Mesothelial cell of epicardium (in vitro differentiated cells): ENCODE measurements around the gene PPP2R5D. TPM values are rescaled to one million over a fixed set of nuclear protein-coding genes. Genes with fewer than 3 reads are reported as not detected.
"Not testable (repeated sequence)": the region's sequence is repeated elsewhere in the genome, so short reads cannot be mapped to it uniquely, and the experiment has no call there.

Source experiments
- DNase-seq, 2 experiments: peaks; one replicate each; pipeline ENCODE4 v3.0.0; 2021; ENCODE audit warnings: low spot score in 2 of 2; ENCODE audit not compliant: unreplicated experiment in 2 of 2
- H3K27ac Mint-ChIP-seq: 2 replicates; pipeline ENCODE4 v1.8.0; 2021; ENCODE audit warnings: mixed read lengths
- H3K27me3 Mint-ChIP-seq: 2 replicates; pipeline ENCODE4 v1.8.0; 2021; ENCODE audit warnings: low read depth, mixed read lengths
- H3K36me3 Mint-ChIP-seq: 2 replicates; pipeline ENCODE4 v1.8.0; 2021; ENCODE audit warnings: mixed read lengths
- H3K4me1 Mint-ChIP-seq: 2 replicates; pipeline ENCODE4 v1.8.0; 2021; ENCODE audit warnings: mixed read lengths
- H3K4me3 Mint-ChIP-seq: 2 replicates; pipeline ENCODE4 v1.8.0; 2021; ENCODE audit warnings: mild to moderate bottlenecking, moderate library complexity, mixed read lengths
- H3K9me3 Mint-ChIP-seq: 2 replicates; pipeline ENCODE4 v1.8.0; 2021; ENCODE audit warnings: mixed read lengths
- CTCF ChIP-seq: fragments of 200-600 bp; sonication (generic); IDR thresholded peaks from one replicate; pipeline ENCODE4 v1.5.0; 2021; ENCODE audit warnings: antibody characterized with exemption; ENCODE audit not compliant: unreplicated experiment
- total RNA-seq: library from RNA; stranded (reverse); gene quantifications from 3 replicates; pipeline ENCODE4 v1.2.1, GENCODE V29; 2021

PPP2R5D gene
- total RNA-seq, 1 donor from 2014 or later = 46.2 TPM

GRCh38 chr6:43040542-43041257 lies 56.3 kb downstream of the PPP2R5D start:
- DNase-seq = no peak
- H3K27ac Mint-ChIP-seq = no peak overlapping the region
- H3K27me3 Mint-ChIP-seq = no peaks in the 10 kb centered on the region
- H3K4me1 Mint-ChIP-seq = no peaks in the 10 kb centered on the region
- TF ChIP-seq CTCF = no peak
- peaks cover 52% of the 10 kb centered on the region for H3K36me3 Mint-ChIP-seq
- no peak overlapping the region for H3K4me3 Mint-ChIP-seq
- no peaks in the 10 kb centered on the region for H3K9me3 Mint-ChIP-seq

DNA sequence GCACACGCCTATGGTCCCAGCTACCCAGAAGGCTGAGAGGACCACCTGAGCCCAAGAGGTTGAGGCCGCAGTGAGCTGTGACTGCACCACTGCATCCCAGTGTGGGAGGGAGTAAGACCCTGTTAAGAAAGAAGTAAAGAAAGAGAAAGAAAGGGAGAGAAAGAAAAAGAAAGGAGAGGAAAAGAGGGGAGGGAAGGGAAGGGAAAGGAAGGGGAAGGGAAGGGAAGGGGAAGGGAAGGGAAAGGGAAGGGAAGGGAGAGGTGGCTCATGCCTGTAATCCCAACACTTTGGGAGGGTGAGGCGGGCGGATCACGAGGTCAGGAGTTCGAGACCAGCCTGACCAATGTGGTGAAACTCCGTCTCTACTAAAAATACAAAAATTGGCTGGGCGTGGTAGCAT lies 57.1 kb downstream of the PPP2R5D start:
- H3K36me3 Mint-ChIP-seq = peaks cover 56% of the 10 kb centered on the region
- not testable (repeated sequence) for H3K4me3 Mint-ChIP-seq, H3K27me3 Mint-ChIP-seq, H3K27ac Mint-ChIP-seq, H3K4me1 Mint-ChIP-seq, H3K9me3 Mint-ChIP-seq, DNase-seq

GRCh38 chr6:43043310-43043709 lies 58.9 kb downstream of the PPP2R5D start:
- Mint-ChIP-seq H3K27me3 (no peaks in the 10 kb centered on the region), H3K4me3 (no peak overlapping the region), H3K4me1 (no peaks in the 10 kb centered on the region), H3K27ac (no peak overlapping the region), H3K36me3 (peaks cover 50% of the 10 kb centered on the region), H3K9me3 (no peaks in the 10 kb centered on the region)
- no peak for DNase-seq
- TF ChIP-seq CTCF = no peak

- no peak for DNase-seq
- no peak for TF ChIP-seq CTCF
- H3K4me3 Mint-ChIP-seq = no peak overlapping the region
- H3K9me3 Mint-ChIP-seq = no peaks in the 10 kb centered on the region
- peaks cover 49% of the 10 kb centered on the region for H3K36me3 Mint-ChIP-seq
- H3K27ac Mint-ChIP-seq = no peak overlapping the region
- peaks cover 3% of the 10 kb centered on the region for H3K4me1 Mint-ChIP-seq
- H3K27me3 Mint-ChIP-seq = no peaks in the 10 kb centered on the region
Measured at GRCh38 chr6:43045371-43045930, 61.1 kb downstream of the PPP2R5D start.

DNA sequence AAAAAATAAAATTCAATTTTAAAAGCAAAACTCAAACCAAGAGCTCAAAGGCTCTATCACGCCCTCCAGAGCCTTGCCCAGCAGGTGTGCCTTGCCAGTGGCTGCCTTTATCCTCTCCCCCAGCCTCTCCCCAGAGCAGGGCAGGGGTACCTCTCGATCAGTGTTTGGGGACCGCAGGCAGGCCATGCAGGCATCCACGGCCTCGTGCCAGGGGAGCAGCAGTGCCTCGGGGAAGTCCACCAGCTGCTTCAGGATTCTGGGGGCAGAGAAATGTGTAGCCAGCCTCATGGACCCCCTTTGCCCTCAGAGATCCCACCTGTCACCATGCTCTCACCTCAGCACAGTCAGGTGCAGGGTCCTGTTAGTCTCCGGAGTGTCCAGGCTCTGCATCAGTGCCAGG lies 63.6 kb downstream of the PPP2R5D start:
- Mint-ChIP-seq H3K9me3 (no peaks in the 10 kb centered on the region), H3K4me3 (no peak overlapping the region), H3K36me3 (peaks cover 44% of the 10 kb centered on the region), H3K4me1 (peaks cover 29% of the 10 kb centered on the region), H3K27me3 (no peaks in the 10 kb centered on the region), H3K27ac (no peak overlapping the region)
- DNase-seq = no peak
- TF ChIP-seq CTCF = no peak

- H3K27me3 Mint-ChIP-seq = no peaks in the 10 kb centered on the region
- peak overlapping the region; percentile 18 for H3K4me3 Mint-ChIP-seq
- H3K9me3 Mint-ChIP-seq = no peaks in the 10 kb centered on the region
- no peak for DNase-seq
- peaks cover 39% of the 10 kb centered on the region for H3K36me3 Mint-ChIP-seq
- no peak for TF ChIP-seq CTCF
- H3K4me1 Mint-ChIP-seq = peaks cover 35% of the 10 kb centered on the region
- peak overlapping the region; percentile 47 for H3K27ac Mint-ChIP-seq
Measured at GRCh38 chr6:43050981-43051380, 66.6 kb downstream of the PPP2R5D start.
